Activated CD4-positive, CD25-positive, alpha-beta regulatory T cell treated with anti-CD3 and anti-CD28 coated beads, Interleukin-2, amount 50 U/mL, for 72 hours (primary cell): ENCODE results near the gene SRCIN1.

Experiments
- DNase-seq: peaks from one replicate; pipeline ENCODE4 v3.0.0; 2021

The SRCIN1 gene

DNA sequence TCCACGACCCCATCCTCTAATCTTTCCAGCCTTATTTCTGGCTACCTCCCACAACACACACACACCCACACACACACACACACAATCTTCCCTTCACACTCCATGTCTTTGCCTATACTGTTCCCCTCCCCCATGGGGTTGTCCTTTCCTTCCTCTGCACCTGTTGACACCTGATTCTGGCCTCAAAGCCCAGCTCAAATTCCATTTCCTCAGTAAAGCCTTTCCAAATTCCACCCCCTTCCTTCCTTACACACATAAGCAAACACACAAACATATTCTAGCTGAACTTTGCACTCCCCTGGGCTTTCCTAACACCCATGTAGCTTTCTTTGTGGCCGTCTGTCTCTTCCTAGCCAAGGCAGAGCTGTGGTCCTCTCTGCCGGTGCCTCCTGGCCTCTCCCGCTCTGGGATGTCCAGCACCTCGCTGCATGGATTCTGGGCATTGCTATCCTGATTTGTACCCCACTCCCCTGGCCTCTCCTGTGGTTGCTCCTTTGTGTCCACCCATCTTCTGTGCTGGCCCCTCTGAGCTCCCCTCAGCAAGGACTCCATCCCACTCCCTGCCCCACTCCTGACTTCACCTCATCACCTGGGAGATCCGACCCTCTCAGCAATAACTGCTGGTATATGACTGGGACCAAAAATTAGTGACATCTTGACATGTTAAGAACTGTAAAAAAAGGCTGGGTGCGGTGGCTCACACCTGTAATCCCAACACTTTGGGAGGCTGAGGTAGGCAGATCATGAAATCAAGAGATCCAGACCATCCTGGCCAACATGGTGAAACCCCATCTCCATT lies 8.4 kb upstream of the SRCIN1 start:
- DNase-seq: no peak

DNA sequence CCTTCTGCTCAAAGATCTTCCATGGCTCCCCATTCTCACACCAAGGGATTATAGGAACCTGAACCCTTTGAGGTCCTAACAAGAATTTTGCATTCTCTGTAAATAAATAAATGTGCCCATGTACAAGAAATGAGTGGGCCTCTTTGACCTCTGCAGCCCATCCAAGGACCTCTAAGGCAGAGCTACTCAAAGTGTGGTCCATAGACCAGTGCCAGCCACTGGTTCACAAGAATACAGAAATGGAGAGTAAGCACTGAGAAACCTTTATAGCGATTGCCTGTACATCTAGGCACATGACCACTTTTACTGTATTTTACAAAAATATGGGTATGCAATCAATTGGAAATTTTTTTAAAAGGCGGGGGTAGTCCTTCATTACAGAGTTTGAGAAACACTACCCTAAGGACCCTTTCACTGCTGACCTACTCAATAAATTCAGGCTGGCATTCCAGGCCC lies 7.8 kb upstream of the SRCIN1 start:
- no peak for DNase-seq

DNA sequence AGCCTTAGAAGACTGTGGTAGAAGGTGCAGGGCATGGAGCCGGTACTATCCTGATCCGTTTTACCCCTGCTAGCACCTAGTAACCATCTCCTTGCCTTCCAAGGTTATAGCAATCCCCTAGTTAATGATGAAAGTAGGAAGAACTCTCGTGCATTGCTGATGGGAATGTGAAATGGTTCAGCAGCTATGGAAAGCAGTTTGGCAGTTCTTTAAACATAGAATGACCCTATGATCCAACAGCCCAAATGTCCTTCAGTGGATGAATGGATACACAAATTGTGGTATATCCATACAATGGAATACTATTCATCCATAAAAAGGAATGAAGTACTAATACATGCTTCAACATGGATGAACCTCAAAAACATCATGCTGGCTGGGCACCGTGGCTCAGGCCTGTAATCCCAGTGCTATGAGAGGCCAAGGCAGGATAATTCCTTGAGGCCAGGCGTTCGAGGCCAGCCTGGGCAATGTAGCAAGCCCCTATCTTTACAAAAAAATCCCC lies 6.2 kb upstream of the SRCIN1 start:
- DNase-seq: no peak

DNA sequence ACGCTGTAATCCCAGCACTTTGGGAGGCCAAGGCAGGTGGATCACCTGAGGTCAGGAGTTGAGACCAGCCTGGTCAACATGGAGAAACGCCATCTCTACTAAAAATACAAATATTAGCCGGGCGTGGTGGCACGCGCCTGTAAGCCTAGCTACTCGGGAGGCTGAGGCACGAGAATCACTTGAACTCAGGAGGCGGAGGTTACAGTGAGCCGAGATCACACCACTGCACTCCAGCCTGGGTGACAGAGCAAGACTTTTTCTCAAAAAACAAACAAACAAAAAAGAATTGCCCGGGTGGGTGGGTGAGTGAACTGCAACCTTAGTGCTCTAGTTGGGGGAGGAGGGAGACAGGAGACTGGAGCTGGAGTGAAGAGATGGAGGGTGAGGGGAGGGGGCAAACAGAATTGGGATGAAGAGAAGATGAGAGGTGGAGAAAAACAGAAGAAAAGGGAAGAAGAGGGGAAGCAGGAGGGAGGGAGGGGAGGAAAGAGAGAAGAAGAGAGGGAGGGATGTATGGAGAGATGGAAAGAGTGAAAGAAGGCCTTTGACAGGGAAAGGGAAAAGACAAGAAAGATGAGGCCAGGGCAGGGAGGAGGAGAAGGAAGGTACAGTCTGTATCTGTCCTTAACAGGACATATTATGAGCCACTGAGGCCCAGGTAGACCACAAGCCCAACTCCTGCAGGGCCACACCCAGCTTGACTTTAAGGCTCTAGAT lies 5.5 kb upstream of the SRCIN1 start:
- DNase-seq: no peak

DNA sequence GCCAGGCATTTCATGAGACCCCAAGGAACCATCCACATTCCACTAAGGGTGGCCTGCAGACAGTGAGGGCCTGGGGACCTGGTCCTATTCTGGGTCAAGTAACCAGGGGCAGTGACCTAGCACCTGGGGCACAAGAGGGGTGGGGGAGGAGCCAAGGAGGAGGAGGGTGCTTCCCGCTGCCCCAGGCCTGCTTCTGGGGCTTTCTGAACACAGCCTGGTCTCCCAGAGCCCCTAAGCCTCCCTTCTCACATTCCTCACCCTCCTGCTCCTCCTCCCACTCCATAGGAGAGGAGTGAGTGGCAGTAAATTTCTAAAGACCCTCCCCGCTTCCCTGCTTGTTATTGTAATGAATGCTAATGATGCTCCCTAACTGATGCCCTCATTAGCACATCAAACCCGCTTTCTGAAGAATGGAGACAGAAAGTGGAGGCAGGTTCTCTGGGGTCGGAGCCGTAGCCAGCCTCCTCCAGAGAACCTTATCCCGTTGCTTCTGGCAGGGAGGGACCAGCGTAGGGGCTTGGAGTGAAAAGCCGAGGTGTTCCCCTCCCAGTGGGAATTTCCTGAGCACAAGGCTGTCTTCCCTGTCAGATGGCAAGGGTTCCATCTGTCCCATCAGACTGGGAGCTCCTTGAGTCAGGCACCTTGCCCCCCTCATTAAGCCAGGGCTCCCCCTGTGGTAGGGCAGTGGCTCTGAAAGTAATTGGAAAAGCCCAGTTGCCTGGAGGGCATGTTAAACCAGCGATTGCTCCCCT lies 3.7 kb upstream of the SRCIN1 start:
- no peak for DNase-seq

DNA sequence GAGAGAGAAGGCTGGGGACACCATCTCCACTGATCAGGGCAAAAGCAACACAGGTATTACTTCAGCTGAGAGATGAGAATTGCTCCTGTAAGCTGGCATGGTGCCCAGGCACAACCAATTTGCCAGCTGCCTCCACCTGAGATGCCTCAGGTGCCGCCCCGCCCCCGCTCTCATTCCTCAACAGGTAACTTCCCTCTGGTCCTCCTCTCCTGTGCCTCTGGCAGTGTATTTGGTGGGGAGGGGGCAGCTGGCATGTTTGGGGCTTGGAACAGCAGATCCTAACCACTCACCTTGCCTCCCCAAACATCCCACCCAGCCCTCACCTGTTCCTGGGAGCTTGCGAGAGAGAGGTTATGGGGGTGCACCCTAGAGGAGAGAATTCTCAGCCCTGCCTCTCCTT lies 2.9 kb upstream of the SRCIN1 start:
- no peak for DNase-seq

DNA sequence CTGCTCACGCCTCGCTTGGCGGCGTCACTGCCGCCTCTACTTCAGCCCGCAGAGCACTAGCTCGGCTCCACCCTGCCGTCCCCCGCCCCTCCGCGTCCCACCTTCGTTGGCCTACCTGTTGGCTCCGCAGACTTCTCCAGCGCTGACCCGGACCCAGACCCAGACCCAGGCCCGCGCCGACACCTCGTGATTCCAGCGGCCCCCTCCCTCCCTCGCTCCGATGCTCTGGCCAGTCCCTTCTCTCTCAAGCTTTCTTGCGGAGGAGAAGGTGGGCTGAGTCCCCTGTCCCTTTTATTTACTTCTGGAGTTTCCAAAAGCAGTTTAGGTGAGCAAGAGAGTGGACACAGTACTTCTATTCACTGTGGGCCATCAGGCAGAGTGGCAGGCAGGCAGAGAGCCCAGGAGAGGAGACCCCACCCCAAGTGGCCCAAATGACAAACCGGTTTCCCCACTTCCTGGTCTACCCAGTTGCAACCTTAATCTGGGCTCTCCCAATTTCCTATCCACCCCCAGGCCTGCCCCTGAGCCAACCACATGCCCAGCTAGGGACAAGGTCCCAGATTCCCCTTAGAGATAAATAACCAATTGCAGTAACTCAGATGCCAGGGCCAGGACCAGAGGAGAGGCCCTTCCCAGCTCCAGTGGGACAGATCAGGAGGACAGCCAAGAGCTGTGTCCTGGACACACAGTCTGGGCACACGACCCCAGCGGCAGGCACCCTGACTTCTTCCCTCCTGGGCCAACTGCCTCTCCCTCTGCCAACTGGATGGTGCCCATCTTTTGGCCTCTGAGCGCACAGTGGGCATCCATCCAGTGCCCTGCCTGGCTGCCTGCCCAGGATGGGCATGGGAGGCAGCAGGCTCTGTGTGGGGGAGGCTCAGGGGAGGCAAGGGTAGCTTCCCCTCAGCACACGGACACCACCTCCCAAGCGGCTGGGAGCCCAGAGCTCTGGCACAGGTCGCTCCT lies 1.2 kb upstream of the SRCIN1 start:
- no peak for DNase-seq

DNA sequence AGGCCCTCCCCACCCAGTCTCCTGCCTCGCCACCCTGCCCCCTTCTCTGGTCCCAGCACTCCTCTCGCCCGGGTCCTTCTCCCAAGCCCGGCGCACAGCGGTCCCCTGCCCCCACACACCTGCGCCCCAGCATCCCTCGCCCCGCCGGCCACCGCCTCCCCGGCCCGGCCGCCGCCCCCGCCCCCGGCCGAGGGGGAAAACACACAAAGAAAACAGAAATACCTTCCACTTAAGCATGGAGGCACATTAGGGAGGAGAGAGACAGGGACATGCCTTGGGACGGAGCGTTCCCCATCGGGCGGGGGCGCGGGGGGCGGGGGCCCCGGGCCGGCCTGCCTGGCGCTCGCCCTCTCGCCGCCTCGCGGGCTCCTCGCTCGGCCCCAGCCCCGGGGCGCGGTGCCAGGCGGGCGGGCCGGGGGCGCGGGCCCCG lies 326 bp downstream of the SRCIN1 start:
- no peak for DNase-seq

DNA sequence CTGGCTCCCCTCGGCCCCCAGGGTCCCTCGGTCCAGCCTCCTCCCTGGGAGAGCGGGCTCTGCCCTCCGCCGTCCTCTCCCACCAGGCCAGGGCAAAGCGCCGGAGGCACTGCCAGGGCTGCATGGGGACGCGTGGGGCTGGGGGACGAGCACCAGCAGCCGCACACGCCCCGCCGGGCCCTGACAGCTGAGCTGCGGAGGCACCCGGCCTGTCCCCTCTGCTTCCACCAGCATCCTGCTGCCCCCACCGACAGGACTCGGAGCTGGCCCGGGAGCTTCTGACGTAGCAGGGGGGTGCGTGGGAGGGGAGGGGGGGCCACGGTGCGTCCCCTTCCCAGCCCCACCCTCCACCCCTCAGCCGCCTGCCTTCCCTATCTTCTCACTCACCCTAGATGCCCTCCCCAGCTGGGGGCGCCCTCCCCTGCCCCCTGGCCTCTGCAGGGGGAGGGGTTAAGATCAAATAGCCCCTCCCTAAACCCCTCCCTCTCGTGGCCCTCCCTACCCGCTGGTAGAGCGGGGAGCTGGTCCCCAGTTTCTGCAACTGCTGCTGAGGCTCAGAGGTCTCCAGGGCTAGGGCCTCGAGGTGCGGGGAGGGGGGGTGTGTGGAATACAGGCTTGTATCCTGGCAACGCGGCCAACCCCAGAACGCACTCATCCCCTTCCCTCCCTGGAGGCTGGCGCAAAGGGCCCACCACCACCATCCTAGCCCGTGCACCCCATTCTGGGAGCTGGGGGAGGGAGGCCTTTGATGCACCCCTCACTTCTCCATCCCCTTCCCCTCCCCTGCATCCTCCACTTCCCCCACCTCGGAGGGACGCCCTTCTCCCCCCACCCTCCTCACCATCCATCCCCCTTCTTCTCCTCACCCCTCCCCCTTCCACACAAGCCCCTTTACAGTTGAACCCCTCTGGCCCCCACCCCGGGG lies 1.0 kb downstream of the SRCIN1 start:
- no peak for DNase-seq

DNA sequence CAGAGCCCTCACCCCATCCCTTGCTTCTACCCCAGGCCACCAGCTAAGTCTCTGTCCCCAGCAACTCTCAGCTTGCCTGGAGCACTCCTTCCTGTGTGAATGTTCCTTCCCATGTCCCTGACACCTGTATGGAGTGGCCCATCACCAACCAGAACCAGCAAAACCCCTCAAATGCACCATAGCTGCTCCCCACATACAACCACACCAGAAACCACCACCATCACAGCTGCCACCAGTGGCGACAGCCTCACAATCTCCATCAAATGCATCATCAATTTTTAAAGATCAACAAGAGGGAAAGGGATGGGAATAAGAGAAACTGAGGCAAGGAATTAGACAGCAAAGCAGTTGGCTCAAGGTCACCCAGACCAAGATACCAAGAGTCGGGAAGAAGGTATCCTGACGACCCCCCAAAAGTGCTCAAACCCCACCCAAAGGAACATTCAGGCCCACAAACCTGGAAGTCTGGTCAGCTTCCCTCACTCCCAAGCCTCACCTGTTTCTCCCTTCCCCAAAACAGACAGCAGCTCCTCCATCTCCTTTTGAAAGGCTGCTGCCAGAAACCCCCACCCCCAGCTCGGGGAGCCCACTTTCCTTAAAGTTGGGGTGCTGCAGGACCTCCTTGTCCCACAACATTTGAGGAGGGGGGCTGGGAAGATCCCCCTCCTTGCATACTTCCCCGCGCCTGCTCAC lies 1.8 kb downstream of the SRCIN1 start:
- no peak for DNase-seq

DNA sequence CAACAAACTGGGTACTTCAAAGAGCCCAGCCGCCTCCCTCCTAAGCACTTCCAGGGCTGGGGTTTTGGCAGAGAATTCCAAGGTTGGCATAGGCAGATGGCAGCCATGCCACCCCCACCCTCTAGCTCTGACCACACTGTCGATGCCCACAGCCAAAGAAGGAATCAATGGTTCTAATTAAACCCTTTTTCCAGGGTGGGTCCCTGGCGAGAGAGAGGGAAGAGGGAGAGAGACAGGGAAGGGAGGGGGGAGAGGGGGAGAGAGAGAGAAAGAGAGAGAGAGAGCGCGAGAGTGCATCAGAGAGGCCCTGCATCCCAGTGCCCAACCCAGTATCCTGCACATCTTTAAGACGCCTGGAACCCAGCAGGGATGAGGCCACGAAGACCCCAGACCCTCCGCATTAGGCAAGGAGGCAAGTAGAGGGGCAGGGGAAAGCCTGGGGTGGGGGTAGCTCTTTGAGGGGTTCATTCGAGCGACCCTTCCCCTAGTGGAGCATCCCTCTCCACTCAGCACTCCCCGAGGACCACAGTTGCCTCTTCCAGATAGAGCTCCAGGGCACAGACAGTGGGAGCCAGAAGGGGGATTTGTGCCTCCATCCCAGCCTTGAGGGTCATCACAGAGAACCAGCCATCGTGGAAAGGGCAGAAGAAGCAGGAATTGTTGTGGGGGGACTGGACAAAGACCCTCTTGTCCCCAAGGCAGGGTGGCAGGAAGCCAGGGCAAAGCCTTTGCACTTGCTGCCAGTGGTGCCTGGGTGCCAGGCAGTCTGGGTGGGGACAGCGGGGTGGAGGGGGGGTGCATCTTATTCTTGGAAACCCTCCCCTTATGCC lies 2.6 kb downstream of the SRCIN1 start:
- DNase-seq: no peak

DNA sequence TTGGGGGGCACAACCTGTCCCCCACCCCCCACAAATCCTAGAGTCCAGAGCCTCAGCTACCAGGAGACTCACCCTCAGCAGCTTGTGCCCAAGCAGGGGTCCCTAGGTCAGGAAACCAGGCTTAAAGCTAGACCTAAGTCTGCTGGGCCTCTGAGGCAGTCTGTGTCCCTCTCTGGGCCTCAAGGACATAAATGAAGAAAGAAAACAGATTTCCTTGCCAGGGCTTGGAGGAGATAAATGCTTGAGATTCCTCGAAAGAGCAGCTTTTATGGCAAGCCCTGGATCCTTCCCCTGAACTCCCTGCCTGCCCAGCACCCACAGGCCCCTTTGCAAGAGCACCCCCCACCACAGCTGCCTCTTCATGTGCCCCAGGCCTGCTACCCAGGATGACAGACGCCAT lies 3.3 kb downstream of the SRCIN1 start:
- no peak for DNase-seq

DNA sequence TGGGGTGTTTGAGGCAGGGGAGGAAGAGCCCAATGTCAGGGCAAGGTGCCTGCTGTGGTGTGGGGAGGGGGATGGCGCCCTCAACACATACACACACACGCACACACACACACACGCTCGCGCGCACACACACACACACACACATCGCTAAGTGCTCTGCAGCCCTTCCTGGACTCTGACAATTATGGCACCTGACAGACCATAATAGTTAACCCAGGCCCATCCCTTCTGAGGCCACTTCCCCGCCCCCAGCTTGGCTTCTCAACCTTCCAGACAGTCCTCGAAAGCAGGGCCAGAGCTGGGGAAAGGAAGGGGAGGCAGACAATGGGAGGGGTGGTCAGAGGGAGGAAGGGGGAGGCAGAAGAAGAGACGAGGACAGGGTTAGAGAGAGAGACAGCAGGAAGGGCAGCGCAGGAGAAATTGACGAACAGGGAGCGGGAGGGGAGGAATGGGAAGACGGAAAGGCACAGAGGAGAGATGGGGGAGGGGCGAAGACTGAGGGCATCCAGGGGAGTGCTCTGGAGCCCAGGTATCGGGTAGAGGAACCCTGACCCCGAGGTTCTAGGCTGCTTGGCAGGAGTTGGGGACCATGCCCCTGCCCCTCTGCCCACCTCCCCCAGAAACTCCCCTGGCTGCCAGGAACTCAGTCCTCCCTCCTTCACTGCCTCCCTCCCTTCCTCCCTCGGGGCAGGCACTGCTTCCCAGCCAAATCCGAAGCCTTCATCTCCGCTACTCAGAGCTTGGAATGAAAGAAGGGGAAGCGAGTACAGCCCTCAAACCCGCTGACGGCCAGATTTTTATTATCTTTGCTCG lies 4.0 kb downstream of the SRCIN1 start:
- DNase-seq: no peak

DNA sequence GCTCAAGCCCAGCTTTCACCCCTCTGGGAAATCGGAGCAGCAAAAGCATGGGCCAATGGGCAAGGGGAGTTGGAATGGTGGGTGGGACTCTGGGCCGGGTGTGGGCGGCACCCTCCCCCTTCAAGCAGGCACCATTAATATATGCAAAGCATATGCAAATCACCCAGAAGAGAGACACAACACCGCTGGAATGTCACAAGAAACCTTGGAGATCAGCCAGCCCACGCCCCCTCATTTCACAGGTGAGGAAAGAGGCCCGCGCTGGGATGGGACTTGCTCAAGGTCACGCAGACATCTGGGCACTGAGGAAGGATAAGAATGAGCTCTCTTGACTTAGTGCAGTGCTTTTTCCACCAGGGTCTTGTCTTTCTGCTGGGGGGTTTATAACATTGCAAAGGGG lies 4.8 kb downstream of the SRCIN1 start:
- no peak for DNase-seq

DNA sequence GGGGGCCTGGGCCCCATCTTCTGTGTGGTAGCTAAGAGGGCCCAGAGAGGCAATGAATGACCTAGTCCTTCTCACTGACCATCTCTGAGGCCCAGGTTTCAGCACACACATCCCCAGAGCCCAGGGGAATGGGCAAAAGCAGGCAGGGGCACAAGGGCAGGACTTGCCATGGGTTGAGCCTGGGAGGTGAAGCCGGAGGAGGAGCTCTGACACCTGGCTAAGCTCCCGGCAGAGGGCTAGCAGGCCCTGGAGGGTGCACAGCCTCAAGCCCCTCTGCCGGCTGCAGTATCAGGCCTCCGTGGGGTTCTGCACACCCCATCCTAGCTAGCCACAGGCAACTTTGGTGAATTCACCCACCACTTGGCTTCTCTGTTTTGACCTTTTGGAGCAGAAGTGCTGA lies 5.3 kb downstream of the SRCIN1 start:
- no peak for DNase-seq

DNA sequence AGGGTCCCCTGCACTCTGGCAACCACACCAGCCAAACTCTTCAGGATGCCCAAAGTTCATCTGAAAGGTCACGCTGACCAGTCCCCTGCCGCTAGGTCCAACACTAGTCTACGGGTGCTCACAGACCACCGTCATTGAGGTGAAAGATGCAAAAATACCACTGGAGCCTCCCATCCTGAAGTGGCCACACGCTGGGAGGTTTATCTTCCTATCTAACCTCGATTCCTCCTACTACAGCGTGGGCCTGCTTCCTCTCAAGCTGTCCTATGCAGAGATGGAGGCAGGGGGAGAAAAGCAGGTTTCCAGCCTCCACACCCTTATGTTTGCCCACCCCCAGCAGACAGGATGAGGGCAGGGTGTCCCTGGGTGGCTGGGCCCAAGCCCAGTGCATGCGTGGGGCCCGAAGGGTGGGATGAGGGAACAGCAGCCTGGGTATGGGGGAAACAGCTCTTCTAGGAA lies 6.3 kb downstream of the SRCIN1 start:
- no peak for DNase-seq

DNA sequence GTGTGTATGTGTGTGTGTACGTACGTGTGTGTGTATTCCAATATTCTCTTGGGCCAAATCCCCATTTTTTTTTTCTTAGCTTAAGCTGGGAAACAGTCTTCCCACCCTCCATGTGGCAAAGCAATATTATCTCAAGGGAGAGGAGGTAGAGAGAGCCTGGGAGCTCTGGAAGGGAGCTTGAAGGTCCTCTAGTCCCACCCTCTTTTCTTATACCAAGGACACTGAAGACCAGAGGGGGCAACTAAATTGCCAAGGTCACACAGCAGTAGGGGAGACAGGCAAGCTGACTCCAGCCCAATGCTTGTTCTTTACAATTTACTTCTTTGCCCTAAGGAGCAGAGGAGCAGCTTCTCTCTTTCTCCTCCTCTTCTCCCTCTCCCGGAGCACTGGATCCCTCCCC lies 6.8 kb downstream of the SRCIN1 start:
- no peak for DNase-seq

DNA sequence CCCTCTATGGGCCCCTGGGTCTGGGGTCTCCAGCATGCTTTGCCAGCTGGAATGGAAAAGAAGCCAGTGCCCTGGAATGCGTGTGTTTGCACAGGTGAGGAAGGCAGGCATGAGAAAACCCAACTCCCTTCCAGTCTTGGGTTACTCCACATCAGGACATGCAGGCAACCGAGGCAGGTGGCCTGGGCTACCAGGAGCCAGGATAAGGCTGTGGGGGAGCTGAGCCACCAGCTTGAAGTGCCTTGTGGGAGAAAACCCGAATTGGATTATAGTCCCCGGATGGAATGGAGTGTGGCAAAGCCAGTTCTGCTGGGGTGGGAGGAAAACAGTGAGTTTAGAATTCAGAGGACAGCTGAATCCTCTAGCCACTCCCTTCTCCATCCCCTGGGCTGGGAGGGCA lies 7.2 kb downstream of the SRCIN1 start:
- no peak for DNase-seq

DNA sequence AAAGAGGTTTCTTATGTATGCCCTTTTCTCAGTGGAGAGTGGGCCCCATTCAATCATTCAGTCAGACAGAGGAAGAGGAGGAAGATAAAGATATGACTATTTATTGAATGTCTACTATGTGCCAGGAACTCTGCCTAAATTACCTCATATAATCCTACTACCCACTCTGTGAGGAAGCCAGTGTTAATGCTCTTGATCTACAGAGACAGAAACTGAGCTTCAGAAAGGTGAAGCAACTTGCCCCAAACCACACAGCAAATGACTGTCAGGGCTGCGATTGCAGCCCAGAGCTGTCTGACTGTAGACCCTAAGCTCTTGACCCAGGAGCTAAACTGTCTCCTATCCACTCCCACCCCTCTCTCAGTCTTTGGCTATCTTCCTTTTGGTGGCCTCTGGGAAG lies 8.4 kb downstream of the SRCIN1 start:
- DNase-seq: no peak
